Measurements from ENCODE around the gene SPON2.

SPON2 gene

GRCh38 chr4:1172228-1172851 lies at the start of gene SPON2:
Gene SPON2 (minus strand): TSS chr4:1172583.
- DNase-seq = no peak

GRCh38 chr4:1221155-1221870 lies 48.9 kb upstream of the SPON2 start:
- DNase-seq = no peak

- DNase-seq = no peak
Observed at GRCh38 chr4:1220566-1220965, 48.2 kb upstream of the SPON2 start.

GRCh38 chr4:1219566-1219950 lies 47.2 kb upstream of the SPON2 start:
- DNase-seq = no peak

GRCh38 chr4:1218634-1219565 lies 46.5 kb upstream of the SPON2 start:
- no peak for DNase-seq

GRCh38 chr4:1217366-1217765 lies 45.0 kb upstream of the SPON2 start:
- DNase-seq = no peak

GRCh38 chr4:1216869-1217294 lies 44.5 kb upstream of the SPON2 start:
- peak; percentile 65 for DNase-seq

- DNase-seq = no peak
Observed at GRCh38 chr4:1216076-1216614, 43.8 kb upstream of the SPON2 start.

- DNase-seq = no peak
Observed at GRCh38 chr4:1215141-1216075, 43.0 kb upstream of the SPON2 start.

GRCh38 chr4:1214101-1215095 lies 42.0 kb upstream of the SPON2 start:
- no peak for DNase-seq

- no peak for DNase-seq
Observed at GRCh38 chr4:1213336-1213995, 41.1 kb upstream of the SPON2 start.

GRCh38 chr4:1212546-1213335 lies 40.4 kb upstream of the SPON2 start:
- no peak for DNase-seq

GRCh38 chr4:1211891-1212545 lies 39.6 kb upstream of the SPON2 start:
- DNase-seq = no peak

- DNase-seq = no peak
Observed at GRCh38 chr4:1211371-1211770, 39.0 kb upstream of the SPON2 start.

- DNase-seq = no peak
Observed at GRCh38 chr4:1210971-1211370, 38.6 kb upstream of the SPON2 start.

- no peak for DNase-seq
Observed at GRCh38 chr4:1210241-1210841, 38.0 kb upstream of the SPON2 start.

GRCh38 chr4:1209821-1210220 lies 37.4 kb upstream of the SPON2 start:
- no peak for DNase-seq

- DNase-seq = no peak
Observed at GRCh38 chr4:1208970-1209704, 36.8 kb upstream of the SPON2 start.
